Fibroblast of skin of right biceps (primary cell): ENCODE data around the gene FAM107B.

Experiments used
- DNase-seq: peaks from one replicate; pipeline ENCODE4 v3.0.0-alpha.2; 2013

The FAM107B gene

DNA sequence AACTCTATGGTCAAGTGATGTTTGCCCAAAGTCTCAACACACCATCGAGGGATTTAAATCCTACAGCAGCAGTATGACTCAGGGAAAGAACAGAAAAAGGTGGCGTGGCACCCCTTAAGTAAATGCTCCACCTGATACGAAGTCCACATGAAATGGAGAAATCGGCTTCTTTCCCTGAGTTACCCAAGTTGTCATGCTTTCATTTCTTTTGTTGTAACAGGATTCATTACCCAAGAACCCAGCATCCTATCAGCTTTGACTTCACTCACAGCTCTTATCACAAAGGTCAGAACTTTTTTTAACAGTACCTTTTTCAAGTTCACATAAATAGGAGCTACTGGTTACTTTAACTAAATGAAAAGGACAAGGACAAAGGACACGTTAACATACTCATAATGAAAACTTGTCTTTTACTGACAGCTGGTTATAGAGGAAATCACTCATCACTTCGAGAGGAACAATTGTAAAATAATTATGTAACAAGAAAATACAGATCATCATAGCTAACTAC lies 224.2 kb downstream of the FAM107B start:
- no peak for DNase-seq

DNA sequence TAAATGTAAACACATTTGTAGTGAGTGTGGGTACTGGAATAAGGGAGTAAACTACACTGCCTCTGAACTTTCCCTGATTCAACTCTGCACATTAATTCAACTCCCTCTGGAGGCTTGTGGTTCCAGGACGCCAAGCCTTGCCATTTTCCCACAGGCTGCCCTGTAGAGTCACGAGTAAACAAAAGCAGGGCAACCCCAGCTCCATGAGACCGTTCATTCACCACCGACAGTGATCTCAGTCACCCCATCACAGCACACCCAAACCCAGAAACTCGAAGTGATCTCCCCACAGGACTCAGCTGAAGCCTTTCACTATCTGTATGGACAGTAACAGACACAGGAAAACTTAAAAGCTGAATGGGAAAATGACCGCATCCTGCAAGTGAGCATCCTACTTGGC lies 225.2 kb downstream of the FAM107B start:
- no peak for DNase-seq

DNA sequence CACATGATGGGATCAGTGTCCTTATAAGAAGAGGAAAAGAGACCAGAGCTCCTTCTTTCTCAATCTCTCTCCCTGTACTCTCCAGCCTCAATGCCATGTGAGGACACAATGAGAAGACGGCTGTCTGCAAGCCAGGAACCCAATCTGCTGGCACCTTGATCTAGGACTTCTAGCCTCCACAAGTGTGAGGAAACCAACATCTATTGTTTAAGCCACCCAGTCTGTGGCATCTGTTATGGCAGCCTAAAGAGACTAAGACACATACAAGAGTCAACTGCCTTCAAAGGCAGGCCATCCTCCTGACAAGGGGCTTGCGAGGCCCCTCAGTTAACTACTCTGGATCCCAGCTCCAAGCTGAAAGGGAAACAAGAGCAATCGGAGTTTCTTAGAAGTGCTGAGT lies 225.7 kb downstream of the FAM107B start:
- no peak for DNase-seq

DNA sequence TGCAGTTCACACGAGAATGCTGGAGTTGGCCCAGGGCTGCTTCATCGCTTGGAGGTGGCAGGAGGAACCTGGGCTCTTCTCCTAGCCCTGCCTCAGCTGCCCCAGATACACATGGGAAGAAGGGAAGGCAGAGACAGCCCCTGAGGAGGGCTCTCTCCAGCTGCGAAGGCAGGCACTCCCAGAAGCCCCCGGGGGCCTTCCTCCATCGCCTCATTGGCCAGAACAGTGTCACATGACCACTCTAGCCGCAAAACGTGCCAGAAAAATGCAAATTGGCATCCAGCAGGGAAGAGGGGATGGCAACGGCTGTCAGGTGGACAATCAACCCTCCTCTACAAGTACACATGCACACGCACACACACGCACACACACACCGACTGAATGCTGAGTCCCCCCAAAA lies 226.2 kb downstream of the FAM107B start:
- DNase-seq = no peak

GRCh38 chr10:14547816-14548215 lies 226.9 kb downstream of the FAM107B start:
- no peak for DNase-seq

GRCh38 chr10:14545827-14546226 lies 228.9 kb downstream of the FAM107B start:
- DNase-seq = peak; percentile 56

- DNase-seq = no peak
Observed at GRCh38 chr10:14543904-14544210, 230.8 kb downstream of the FAM107B start.

DNA sequence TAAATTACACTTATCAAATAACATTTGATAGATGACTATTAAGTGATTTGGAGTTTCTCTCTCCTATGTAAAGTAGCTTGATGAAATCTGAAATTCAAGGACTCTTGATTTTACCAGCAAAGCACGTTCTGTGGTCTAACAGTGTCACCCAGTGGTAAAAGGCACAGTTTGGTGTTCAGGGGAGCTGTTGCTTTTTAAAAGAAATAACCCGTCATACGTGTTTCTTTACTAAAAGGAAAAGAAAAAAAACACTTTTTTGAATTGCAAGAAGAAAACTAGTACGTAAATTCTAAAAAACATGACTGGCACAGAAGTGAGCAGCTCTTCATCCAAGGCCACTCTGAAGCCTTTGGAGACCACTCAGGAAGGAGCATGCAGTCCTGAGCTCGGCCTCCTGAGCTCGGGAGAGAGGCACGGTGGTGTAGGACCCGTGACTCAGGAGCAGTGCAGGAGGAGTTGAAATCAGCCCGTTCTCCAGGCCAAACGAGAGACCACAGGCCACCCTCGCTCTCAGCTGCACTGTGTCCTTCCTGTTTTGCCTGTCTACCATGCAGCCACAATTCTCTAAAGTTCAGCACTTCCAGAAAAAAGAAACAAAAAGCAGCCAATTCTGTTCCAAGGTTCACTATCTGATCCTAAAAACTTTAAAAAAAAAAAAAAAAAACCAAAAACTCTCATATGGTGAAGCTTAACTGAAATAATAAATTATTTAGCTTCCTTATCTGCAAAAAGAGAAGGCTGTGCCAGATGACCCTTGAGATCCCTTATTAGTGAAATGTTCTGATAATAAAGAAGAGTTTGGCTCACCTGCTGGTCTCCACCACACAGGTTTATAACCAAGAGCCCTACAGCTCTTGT lies 231.4 kb downstream of the FAM107B start:
- DNase-seq = no peak

DNA sequence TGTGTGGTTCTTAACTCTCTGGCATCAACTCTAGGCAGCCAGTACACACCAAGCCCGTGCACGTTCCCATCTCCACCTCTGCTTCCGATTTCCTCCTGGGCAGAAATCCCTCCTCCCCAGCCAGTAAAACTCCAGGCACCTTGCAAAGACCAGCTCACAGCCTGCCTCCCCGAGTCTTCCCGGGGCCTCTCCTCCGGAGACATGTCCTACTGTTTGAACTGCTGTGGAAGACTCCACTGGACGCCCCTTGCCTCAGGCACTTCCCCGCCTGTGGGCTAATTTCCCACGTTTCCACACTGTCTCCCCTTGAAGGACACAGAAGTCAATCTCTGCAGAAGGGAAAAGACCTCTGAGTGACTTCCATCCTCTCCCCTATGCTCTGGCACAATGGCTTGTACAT lies 233.3 kb downstream of the FAM107B start:
- no peak for DNase-seq

DNA sequence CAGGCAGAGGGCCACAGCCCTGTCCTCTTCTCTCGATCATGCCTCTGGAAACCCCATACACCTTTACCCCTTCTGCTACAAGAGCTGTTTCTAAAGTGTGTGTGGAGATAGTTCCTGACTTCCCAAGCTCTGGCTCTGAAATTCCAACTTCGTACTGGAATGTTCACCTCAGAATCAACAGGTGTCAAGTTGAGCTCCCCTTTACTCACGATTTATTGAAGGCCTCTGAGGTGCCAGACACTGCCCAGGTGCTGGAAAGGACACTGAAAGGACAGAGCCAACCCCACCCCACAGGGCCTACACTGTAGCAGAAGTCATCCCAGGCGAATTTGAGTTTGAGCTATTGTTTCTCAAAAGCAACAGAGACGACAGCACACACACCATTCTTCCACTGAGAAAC lies 234.1 kb downstream of the FAM107B start:
- DNase-seq = no peak

DNA sequence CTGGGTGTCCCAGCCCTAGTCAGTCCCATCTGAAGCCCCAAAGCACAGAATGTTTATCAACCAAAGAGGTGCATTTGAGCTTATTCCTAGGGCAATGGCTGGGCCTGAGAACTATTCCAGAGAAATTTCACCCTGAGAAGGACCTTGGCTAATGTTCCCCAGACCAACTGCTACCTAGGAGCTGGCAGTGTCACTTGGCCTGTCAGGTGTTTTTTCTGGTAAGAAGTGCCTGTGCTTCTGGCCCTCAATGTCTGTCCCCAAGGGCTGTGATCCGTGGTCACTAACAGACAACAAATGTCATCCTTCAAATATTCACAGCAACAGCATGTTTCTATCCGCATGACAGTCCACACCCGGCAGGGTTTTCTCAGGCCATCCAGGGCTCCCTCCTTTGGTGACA lies 234.6 kb downstream of the FAM107B start:
- no peak for DNase-seq

DNA sequence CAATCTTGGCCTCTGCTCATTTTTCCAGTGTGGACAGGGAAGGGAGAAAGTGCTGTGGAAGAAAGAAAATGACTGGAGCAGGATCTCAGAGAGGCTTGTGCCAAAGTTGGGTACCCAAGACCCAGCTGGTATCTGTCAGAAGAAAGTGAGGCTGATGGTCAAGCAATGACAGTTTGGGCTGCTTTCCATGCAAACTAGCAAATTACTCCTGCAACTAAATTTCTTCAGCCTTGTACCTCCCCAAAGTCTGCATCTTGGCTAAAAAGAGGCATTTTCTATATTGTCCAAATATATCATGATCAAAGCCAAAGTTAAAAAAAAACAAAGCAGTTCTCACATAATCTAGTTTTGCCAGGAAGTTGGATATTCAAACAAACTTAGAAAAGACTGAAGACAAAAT lies 235.5 kb downstream of the FAM107B start:
- DNase-seq = no peak

DNA sequence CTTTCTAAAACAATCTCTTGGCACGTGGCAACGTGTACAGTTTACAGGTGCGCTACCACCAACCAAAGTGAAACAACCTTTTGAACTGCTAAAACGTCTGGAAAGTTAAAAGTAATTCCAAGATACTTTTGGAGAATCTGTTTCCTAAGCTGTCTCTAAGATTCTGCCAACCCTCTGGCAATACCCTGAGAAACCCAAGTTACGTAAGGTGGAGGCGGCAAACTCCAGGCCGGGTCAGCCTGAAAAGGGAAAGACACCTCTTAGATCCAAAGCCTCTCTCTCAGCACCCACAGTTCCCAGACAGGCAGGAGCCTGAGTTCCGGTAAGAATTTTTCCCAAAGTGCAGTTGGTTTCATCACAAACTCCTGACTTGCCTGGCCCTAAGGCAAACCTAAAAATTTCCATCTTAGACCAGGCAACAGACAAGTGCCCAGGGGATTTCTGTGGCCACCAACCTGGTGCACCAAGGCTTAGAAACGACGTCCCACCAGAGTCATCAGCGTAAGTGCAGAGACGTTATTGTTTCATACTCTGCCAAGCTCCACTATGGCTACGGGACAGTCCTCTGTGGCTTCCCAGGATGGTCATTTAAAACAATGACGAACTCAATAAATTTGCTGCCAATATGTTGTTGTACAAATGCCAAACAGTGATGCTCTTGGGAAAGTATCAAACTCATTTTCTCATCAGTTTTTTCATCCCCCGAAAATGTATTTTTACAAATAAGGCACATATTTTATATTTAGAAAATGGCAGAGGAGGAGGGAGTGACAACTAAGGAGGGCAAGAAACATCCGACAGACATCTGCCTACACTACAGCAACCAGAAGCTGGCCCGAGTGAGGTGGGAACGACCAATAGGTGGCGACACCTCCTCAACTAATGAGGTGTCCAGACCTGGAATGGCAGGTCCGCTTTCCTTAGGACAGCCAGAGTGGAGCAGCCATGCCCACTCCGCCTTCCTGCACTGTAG lies 238.2 kb downstream of the FAM107B start:
- DNase-seq = peak; percentile 62

- no peak for DNase-seq
Observed at GRCh38 chr10:14535457-14536130, 239.1 kb downstream of the FAM107B start.

GRCh38 chr10:14534152-14534551 lies 240.5 kb downstream of the FAM107B start:
- DNase-seq = no peak

DNA sequence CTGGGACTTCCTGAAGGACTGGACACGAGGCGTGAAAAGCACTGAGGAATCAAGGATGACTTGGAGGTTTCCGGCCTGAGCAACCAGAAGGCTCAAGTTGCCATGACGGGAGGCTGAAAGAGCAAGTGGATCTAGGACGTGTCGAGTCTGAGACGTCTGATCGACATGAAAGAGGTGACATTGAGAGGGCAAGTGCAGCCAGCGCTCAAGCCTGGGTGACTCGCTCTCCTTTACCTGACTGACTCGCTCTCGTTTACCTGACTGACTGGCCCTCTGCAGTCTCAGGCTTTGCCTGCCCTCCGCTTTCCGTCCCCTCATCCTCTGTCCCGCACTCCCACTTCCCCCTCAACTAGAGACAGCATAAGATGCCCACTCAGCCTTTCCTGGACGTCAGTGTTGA lies 241.4 kb downstream of the FAM107B start:
- no peak for DNase-seq

GRCh38 chr10:14532473-14533251 lies 242.0 kb downstream of the FAM107B start:
- DNase-seq = peak; percentile 21

DNA sequence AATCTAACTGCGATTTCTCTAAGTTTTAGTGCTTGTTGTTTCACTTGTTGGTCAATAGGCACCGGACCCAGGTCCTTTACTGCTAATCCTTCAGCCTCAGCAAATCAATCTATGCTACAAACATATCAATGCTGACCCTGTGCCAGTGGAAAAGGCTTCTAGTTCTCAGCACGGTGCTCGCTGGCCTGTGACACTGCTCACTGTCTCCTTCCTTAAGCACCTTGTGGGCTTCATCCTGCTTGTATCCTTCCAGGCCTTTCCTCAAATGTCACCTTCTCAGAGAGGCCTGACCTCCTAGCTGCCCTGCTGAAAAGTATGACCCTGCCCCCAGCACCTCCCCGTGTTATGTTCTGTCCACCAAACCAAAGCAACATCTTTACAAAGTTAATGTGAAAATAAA lies 242.7 kb downstream of the FAM107B start:
- DNase-seq = no peak

- DNase-seq = no peak
Observed at GRCh38 chr10:14530465-14530864, 244.2 kb downstream of the FAM107B start.

DNA sequence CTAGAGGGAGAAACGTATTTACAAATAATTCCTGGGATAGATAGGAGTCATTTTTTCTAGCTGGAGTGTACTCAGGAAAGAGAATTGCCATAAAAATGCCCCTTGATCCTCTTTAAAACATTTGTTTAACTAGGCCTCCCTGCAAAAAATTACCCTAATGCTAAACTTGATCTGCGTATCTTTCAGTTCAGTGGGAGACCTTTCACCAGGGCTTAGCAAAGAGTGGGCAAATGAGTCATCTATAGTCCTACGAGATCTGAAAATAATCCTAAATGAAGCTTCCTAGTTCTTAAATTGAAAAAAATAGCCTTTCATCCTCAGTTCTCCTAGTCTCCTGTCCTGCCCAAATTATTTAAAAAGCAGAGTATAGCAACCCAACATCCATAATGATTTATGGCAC lies 245.3 kb downstream of the FAM107B start:
- DNase-seq = no peak

DNA sequence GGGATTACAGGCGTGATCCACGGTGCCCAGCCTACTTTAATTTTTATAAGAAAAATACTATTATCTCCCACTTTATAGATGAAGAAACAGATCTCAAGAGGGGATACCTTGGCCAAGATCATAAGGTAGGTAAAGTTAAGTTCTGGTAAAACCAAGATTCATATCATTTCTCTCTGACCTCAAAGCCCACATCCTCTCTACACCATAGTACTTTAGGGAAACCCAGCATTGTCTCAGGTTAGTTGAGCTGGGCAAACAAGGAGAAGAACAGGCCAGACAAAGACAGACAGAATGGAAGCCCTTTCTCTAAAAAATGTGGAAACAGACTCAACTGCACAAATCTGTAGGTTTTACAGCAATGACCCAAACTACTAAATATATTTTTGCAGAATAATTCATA lies 246.2 kb downstream of the FAM107B start:
- no peak for DNase-seq

- DNase-seq = no peak
Observed at GRCh38 chr10:14527915-14528314, 246.8 kb downstream of the FAM107B start.
